HG03039 (cell line): ENCODE results near the gene KLC1.

Experiments
- ATAC-seq: cut with Tn5 transposase; IDR thresholded peaks from one replicate; pipeline ENCODE4 v1.9.1; 2021; ENCODE audit warnings: mild to moderate bottlenecking, moderate library complexity; ENCODE audit not compliant: unreplicated experiment

KLC1 gene

DNA sequence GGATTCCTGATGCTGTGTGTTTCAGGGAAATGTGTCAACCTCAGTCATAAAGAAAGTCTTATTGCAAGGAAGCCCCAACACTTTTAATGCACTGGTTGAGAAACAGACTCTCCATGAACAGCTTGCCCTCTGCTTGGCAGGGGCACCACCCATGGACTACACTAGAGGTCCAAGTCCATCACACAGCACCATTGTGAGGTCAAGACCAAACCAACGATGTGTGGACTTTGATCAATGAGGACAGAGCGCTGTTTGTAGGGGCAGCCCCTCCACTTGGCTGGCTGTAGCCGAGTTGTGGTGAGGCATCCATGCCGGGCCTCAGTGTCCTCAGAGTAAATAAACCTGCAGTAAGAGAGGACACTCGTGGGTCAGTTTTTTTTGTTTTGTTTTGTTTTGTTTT, 116.4 kb downstream of the KLC1 start:
- no peak for ATAC-seq

GRCh38 chr14:103746701-103747100, 117.7 kb downstream of the KLC1 start:
- no peak for ATAC-seq

DNA sequence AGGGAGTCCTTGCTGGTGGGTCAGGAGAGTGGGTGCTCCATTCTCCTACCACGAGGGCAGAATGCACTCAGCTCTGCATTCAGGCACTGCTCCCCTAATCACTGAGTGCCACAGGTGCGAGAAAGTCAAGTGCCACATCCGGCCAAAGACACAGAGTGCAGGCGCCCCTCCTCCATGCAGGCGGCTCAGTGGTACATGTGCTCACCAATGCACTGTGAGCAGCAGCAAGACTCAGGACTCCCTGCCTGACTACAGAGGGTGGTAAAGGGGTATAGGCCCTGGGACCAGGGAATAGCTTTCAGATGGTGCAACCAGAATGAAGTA, 119.5 kb downstream of the KLC1 start:
- ATAC-seq: no peak

DNA sequence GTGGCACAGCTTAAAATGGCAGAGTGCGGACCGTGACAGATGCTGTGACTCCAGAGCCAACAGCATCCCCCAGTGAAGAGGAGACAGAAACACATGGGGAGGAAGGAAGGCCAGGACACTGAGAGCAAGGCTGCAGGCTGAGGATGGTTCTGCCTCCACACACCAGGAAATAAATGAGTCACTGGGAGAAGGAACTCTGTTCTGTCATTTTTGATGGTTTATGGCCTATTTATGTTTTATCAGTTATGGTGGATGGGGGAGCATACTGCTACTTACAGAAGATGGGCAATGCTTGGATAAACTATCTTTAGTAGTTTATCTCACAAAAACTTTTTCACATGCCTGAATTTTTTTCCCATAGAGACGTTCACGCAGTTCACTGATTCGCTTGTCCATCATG, 120.4 kb downstream of the KLC1 start:
- no peak for ATAC-seq

DNA sequence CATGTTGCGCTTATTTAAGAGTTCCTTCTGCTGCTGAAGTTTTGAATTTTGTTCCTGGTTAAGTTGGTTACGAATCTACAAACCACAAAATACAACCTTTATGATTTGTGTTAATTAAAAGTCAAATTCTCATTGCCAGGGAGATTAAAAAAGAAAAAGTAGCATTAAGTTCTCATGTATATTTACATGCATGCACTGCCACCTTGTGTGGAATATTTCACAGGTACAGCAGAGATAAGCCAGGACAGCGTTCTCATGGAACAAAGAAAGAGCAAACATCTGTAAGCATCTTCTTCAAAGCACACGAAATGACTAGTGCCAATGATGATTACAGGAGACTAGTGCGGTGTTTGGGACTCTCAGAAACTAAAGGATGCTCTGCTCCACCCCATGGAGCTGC, 120.8 kb downstream of the KLC1 start:
- no peak for ATAC-seq
